ENCODE measurements around the gene TNPO1. TPM values are rescaled to one million over a fixed set of nuclear protein-coding genes. Genes with fewer than 3 reads are reported as not detected.

TNPO1 gene
- total and polyA plus RNA-seq, 2 experiments from 2014 or later, result 98.9 to 167 TPM

- no peak overlapping the region for H3K27ac ChIP-seq
- H3K4me1 ChIP-seq (ENCODE audit: insufficient read depth), result peaks cover 22% of the 10 kb centered on the region
- DNase-seq, result no peak
- H3K9me2 ChIP-seq (ENCODE audit: insufficient read depth), result no peaks in the 10 kb centered on the region
- H3K4me3 ChIP-seq, result no peak overlapping the region
- WGBS, 2 experiments (ENCODE audit: low coverage in 1 of 2, low lambda C conversion rate in 2 of 2, missing lambda C conversion rate in 2 of 2), result 91 to 98% methylated on average over 2 of the region's 2 CpGs
- peaks cover 100% of the 10 kb centered on the region for H3K79me2 ChIP-seq (ENCODE audit: insufficient read depth)
- no peaks in the 10 kb centered on the region for H3K36me3 ChIP-seq (ENCODE audit: low read depth)
- peaks cover 6% of the 10 kb centered on the region; the same call in 1 of the 2 replicates for H4K20me1 ChIP-seq (ENCODE audit: insufficient read depth)
- no peak overlapping the region for H2AFZ ChIP-seq
- TF ChIP-seq EZH2phosphoT487 (IDR thresholded peaks at IDR 0.05; ENCODE audit: insufficient read depth, low read depth) (no peak), EZH2 (IDR thresholded peaks at IDR 0.05; ENCODE audit: insufficient read depth, poor library complexity, severe bottlenecking) (no peak)
- no peaks in the 10 kb centered on the region for H3K9me3 ChIP-seq (ENCODE audit: low read depth)
- H3K4me2 ChIP-seq (ENCODE audit: unreplicated experiment), result no peak overlapping the region
- H3K27me3 ChIP-seq (replicated peaks; ENCODE audit: insufficient read depth), result no peaks in the 10 kb centered on the region
- in situ Hi-C loops (cut with MboI), result no loop called here
- H3F3A ChIP-seq (ENCODE audit: insufficient read depth), result peaks cover 9% of the 10 kb centered on the region; the same call in 1 of the 2 replicates
- no peak overlapping the region for H3K9ac ChIP-seq
These were observed 18.5 kb downstream of the TNPO1 start for GRCh38 chr5:72834924-72835323.

GRCh38 chr5:72835633-72836032, 19.2 kb downstream of the TNPO1 start:
- Histone ChIP-seq H3K4me3 (no peak overlapping the region), H3K36me3 (ENCODE audit: low read depth) (no peaks in the 10 kb centered on the region), H4K20me1 (ENCODE audit: insufficient read depth) (peaks cover 6% of the 10 kb centered on the region; the same call in 1 of the 2 replicates), H3K4me1 (ENCODE audit: insufficient read depth) (peaks cover 26% of the 10 kb centered on the region), H3K4me2 (ENCODE audit: unreplicated experiment) (no peak overlapping the region), H3K9me2 (ENCODE audit: insufficient read depth) (peaks cover 4% of the 10 kb centered on the region; the same call in 1 of the 2 replicates), H3K27me3 (replicated peaks; ENCODE audit: insufficient read depth) (no peaks in the 10 kb centered on the region), H3K79me2 (ENCODE audit: insufficient read depth) (peaks cover 100% of the 10 kb centered on the region), H3F3A (ENCODE audit: insufficient read depth) (peaks cover 9% of the 10 kb centered on the region; the same call in 1 of the 2 replicates), H2AFZ (no peak overlapping the region), H3K9me3 (ENCODE audit: low read depth) (no peaks in the 10 kb centered on the region), H3K27ac (no peak overlapping the region), H3K9ac (no peak overlapping the region)
- DNase-seq, result no peak
- WGBS, 2 experiments (ENCODE audit: low coverage in 1 of 2, low lambda C conversion rate in 2 of 2, missing lambda C conversion rate in 2 of 2), result 78 to 93% methylated on average over 3 of the region's 3 CpGs
- in situ Hi-C loops (cut with MboI), result no loop called here
- TF ChIP-seq EZH2 (IDR thresholded peaks at IDR 0.05; ENCODE audit: insufficient read depth, poor library complexity, severe bottlenecking), result no peak
- TF ChIP-seq EZH2phosphoT487 (IDR thresholded peaks at IDR 0.05; ENCODE audit: insufficient read depth, low read depth), result no peak

GRCh38 chr5:72836810-72837209, 20.3 kb downstream of the TNPO1 start:
- in situ Hi-C loops (cut with MboI), result no loop called here
- WGBS, 2 experiments (ENCODE audit: low coverage in 1 of 2, low lambda C conversion rate in 2 of 2, missing lambda C conversion rate in 2 of 2), result 93 to 97% methylated on average over 1 of the region's 1 CpG
- H2AFZ ChIP-seq, result no peak overlapping the region

GRCh38 chr5:72837524-72838096, 21.1 kb downstream of the TNPO1 start:
- WGBS, 2 experiments (ENCODE audit: low coverage in 1 of 2, low lambda C conversion rate in 2 of 2, missing lambda C conversion rate in 2 of 2), result 38 to 42% methylated on average over 4 of the region's 4 CpGs
- Histone ChIP-seq H3K9ac (no peak overlapping the region), H3K4me3 (no peak overlapping the region), H3K36me3 (ENCODE audit: low read depth) (no peaks in the 10 kb centered on the region), H3F3A (ENCODE audit: insufficient read depth) (peaks cover 21% of the 10 kb centered on the region), H3K4me2 (ENCODE audit: unreplicated experiment) (no peak overlapping the region), H3K27me3 (replicated peaks; ENCODE audit: insufficient read depth) (no peaks in the 10 kb centered on the region), H3K4me1 (ENCODE audit: insufficient read depth) (peaks cover 40% of the 10 kb centered on the region), H3K27ac (no peak overlapping the region), H4K20me1 (ENCODE audit: insufficient read depth) (peaks cover 6% of the 10 kb centered on the region; the same call in 1 of the 2 replicates), H3K9me3 (ENCODE audit: low read depth) (no peaks in the 10 kb centered on the region), H3K79me2 (ENCODE audit: insufficient read depth) (peaks cover 100% of the 10 kb centered on the region), H2AFZ (no peak overlapping the region), H3K9me2 (ENCODE audit: insufficient read depth) (peaks cover 4% of the 10 kb centered on the region; the same call in 1 of the 2 replicates)
- in situ Hi-C loops (cut with MboI), result no loop called here
- DNase-seq, result peak; percentile 40
- no peak for TF ChIP-seq EZH2 (IDR thresholded peaks at IDR 0.05; ENCODE audit: insufficient read depth, poor library complexity, severe bottlenecking)
- no peak for TF ChIP-seq EZH2phosphoT487 (IDR thresholded peaks at IDR 0.05; ENCODE audit: insufficient read depth, low read depth)

More at GRCh38 chr5:72836810-72837209, 20.3 kb downstream of the TNPO1 start:
- peaks cover 100% of the 10 kb centered on the region for H3K79me2 ChIP-seq (ENCODE audit: insufficient read depth)
- H3K4me2 ChIP-seq (ENCODE audit: unreplicated experiment), result no peak overlapping the region
- no peak for TF ChIP-seq EZH2 (IDR thresholded peaks at IDR 0.05; ENCODE audit: insufficient read depth, poor library complexity, severe bottlenecking)
- no peak for TF ChIP-seq EZH2phosphoT487 (IDR thresholded peaks at IDR 0.05; ENCODE audit: insufficient read depth, low read depth)
- peaks cover 4% of the 10 kb centered on the region; the same call in 1 of the 2 replicates for H3K9me2 ChIP-seq (ENCODE audit: insufficient read depth)
- no peak overlapping the region for H3K27ac ChIP-seq
- DNase-seq, result no peak
- H4K20me1 ChIP-seq (ENCODE audit: insufficient read depth), result peaks cover 6% of the 10 kb centered on the region; the same call in 1 of the 2 replicates
- H3K9me3 ChIP-seq (ENCODE audit: low read depth), result no peaks in the 10 kb centered on the region
- peaks cover 32% of the 10 kb centered on the region for H3K4me1 ChIP-seq (ENCODE audit: insufficient read depth)
- H3K4me3 ChIP-seq, result no peak overlapping the region
- H3K9ac ChIP-seq, result no peak overlapping the region
- no peaks in the 10 kb centered on the region for H3K27me3 ChIP-seq (replicated peaks; ENCODE audit: insufficient read depth)
- peaks cover 13% of the 10 kb centered on the region for H3F3A ChIP-seq (ENCODE audit: insufficient read depth)
- H3K36me3 ChIP-seq (ENCODE audit: low read depth), result no peaks in the 10 kb centered on the region

Measured in GM23248 (cell line).